Suprapubic skin (tissue), 3 donors: ENCODE data around the gene BPHL.
"Not testable (repeated sequence)": the region's sequence is repeated elsewhere in the genome, so short reads cannot be mapped to it uniquely, and the experiment has no call there.

ENCODE experiments used
- CTCF ChIP-seq, 2 donors: fragments of 200-600 bp in 1 of 2; fragments of 450-650 bp in 1 of 2; sonication (generic) in 1 of 2; IDR thresholded peaks; one replicate each; pipeline ENCODE4 v1.5.1; 2016 to 2019; ENCODE audit warnings: antibody characterized with exemption in 2 of 2, mild to moderate bottlenecking in 1 of 2, moderate library complexity in 1 of 2
- POLR2A ChIP-seq, 2 donors: fragments of 450-650 bp; IDR thresholded peaks; one replicate each; pipeline ENCODE4 v1.6.1; 2017; ENCODE audit warnings: antibody characterized with exemption in 2 of 2, mild to moderate bottlenecking in 2 of 2, moderate library complexity in 2 of 2

GRCh38 chr6:3189192-3189591 lies 70.7 kb downstream of the BPHL start:
- not testable (repeated sequence) for TF ChIP-seq CTCF, POLR2A (IDR thresholded peaks at IDR 0.05)
